ENCODE data around the gene CDKN2AIP.
"Not testable (repeated sequence)": the region's sequence is repeated elsewhere in the genome, so short reads cannot be mapped to it uniquely, and the experiment has no call there.

The CDKN2AIP gene

GRCh38 chr4:183463903-183464619 lies 19.6 kb downstream of the CDKN2AIP start:
- H3K27me3 ChIP-seq (replicated peaks in 2 of 5; ENCODE audit: control insufficient read depth in 4 of 5, insufficient read depth in 5 of 5, low read length in 4 of 5); H3K4me3 ChIP-seq (ENCODE audit: control insufficient read depth in 1 of 7, extremely low read depth in 1 of 7, insufficient read depth in 4 of 7, low read depth in 2 of 7, low read length in 6 of 7); DNase-seq; H3K27ac ChIP-seq (ENCODE audit: insufficient read depth in 1 of 2, low read depth in 1 of 2, low read length in 2 of 2, poor library complexity in 1 of 2, severe bottlenecking in 2 of 2); H3K4me1 ChIP-seq (ENCODE audit: control extremely low read depth in 1 of 4, control insufficient read depth in 4 of 4, insufficient read depth in 4 of 4, low read length in 3 of 4); H3K36me3 ChIP-seq (ENCODE audit: control insufficient read depth in 4 of 4, insufficient read depth in 4 of 4, low read length in 3 of 4): not testable (repeated sequence)
- ChIA-PET CTCF (interaction anchor here (1.0 kb wide), 1 partner anchor 10 kb away, joined by 3 read pairs; no protein-coding TSS in a partner anchor), POLR2A (interaction anchor here (0.5 kb wide), 1 partner anchor 14 kb away, joined by 4 read pairs; no protein-coding TSS in a partner anchor)
- H3K9me3 ChIP-seq (ENCODE audit: control extremely low read depth in 1 of 5, control insufficient read depth in 4 of 5, insufficient read depth in 2 of 5, low read depth in 1 of 5, low read length in 4 of 5) = peaks cover 0 to 11% (median 9%) of the 10 kb centered on the region in 5 experiments
- WGBS (ENCODE audit: insufficient coverage) = 97% methylated on average over 10 of the region's 11 CpGs

- H3K36me3 ChIP-seq (ENCODE audit: control insufficient read depth in 4 of 4, insufficient read depth in 4 of 4, low read length in 3 of 4); H3K4me1 ChIP-seq (ENCODE audit: control extremely low read depth in 1 of 4, control insufficient read depth in 4 of 4, insufficient read depth in 4 of 4, low read length in 3 of 4); H3K27ac ChIP-seq (ENCODE audit: insufficient read depth in 1 of 2, low read depth in 1 of 2, low read length in 2 of 2, poor library complexity in 1 of 2, severe bottlenecking in 2 of 2); H3K27me3 ChIP-seq (replicated peaks in 2 of 5; ENCODE audit: control insufficient read depth in 4 of 5, insufficient read depth in 5 of 5, low read length in 4 of 5); H3K4me3 ChIP-seq (ENCODE audit: control insufficient read depth in 1 of 7, extremely low read depth in 1 of 7, insufficient read depth in 4 of 7, low read depth in 2 of 7, low read length in 6 of 7); POLR2A ChIA-PET: not testable (repeated sequence)
- H3K9me3 ChIP-seq (ENCODE audit: control extremely low read depth in 1 of 5, control insufficient read depth in 4 of 5, insufficient read depth in 2 of 5, low read depth in 1 of 5, low read length in 4 of 5) = peaks cover 0 to 18% (median 9%) of the 10 kb centered on the region in 5 experiments
- 53% methylated on average over 3 of the region's 5 CpGs for WGBS (ENCODE audit: insufficient coverage)
- CTCF ChIA-PET = interaction anchor here (1.3 kb wide), 1 partner anchor 56 kb away, joined by 3 read pairs; no protein-coding TSS in a partner anchor
- DNase-seq = peak in 2 of 3 donors; percentile 53 to 75
These were observed 21.4 kb downstream of the CDKN2AIP start for GRCh38 chr4:183465879-183466278.

GRCh38 chr4:183467246-183467645 lies 22.8 kb downstream of the CDKN2AIP start:
- POLR2A ChIA-PET = interaction anchor here (0.5 kb wide), 1 partner anchor 128 kb away, joined by 5 read pairs; no protein-coding TSS in a partner anchor

GRCh38 chr4:183468210-183469095 lies 24.0 kb downstream of the CDKN2AIP start:
- Histone ChIP-seq H3K27me3 (replicated peaks in 2 of 5; ENCODE audit: control insufficient read depth in 4 of 5, insufficient read depth in 5 of 5, low read length in 4 of 5) (no peaks in the 10 kb centered on the region), H3K27ac (ENCODE audit: insufficient read depth in 1 of 2, low read depth in 1 of 2, low read length in 2 of 2, poor library complexity in 1 of 2, severe bottlenecking in 2 of 2) (no peak overlapping the region), H3K4me3 (ENCODE audit: control insufficient read depth in 1 of 7, extremely low read depth in 1 of 7, insufficient read depth in 4 of 7, low read depth in 2 of 7, low read length in 6 of 7) (no peak overlapping the region), H3K36me3 (ENCODE audit: control insufficient read depth in 4 of 4, insufficient read depth in 4 of 4, low read length in 3 of 4) (peaks cover 0 to 4% (median 0%) of the 10 kb centered on the region in 4 experiments), H3K9me3 (ENCODE audit: control extremely low read depth in 1 of 5, control insufficient read depth in 4 of 5, insufficient read depth in 2 of 5, low read depth in 1 of 5, low read length in 4 of 5) (peaks cover 0 to 18% (median 8%) of the 10 kb centered on the region in 5 experiments), H3K4me1 (ENCODE audit: control extremely low read depth in 1 of 4, control insufficient read depth in 4 of 4, insufficient read depth in 4 of 4, low read length in 3 of 4) (peaks cover 0 to 9% (median 3%) of the 10 kb centered on the region in 4 experiments)
- DNase-seq = no peak
- CTCF ChIA-PET = interaction anchor here (0.9 to 1.4 kb wide), 3 partner anchors 36 to 182 kb away, joined by 3 to 4 read pairs (median 3); no protein-coding TSS in a partner anchor
- POLR2A ChIA-PET = interaction anchor here (0.6 kb wide), 1 partner anchor 1388 kb away, joined by 4 read pairs; no protein-coding TSS in a partner anchor
- WGBS (ENCODE audit: insufficient coverage) = 96% methylated on average over 4 of the region's 7 CpGs

More at GRCh38 chr4:183467246-183467645, 22.8 kb downstream of the CDKN2AIP start:
- CTCF ChIA-PET = no interaction called here
- Histone ChIP-seq H3K4me3 (ENCODE audit: control insufficient read depth in 1 of 7, extremely low read depth in 1 of 7, insufficient read depth in 4 of 7, low read depth in 2 of 7, low read length in 6 of 7) (no peak overlapping the region), H3K36me3 (ENCODE audit: control insufficient read depth in 4 of 4, insufficient read depth in 4 of 4, low read length in 3 of 4) (peaks cover 0 to 4% (median 0%) of the 10 kb centered on the region in 4 experiments), H3K27me3 (replicated peaks in 2 of 5; ENCODE audit: control insufficient read depth in 4 of 5, insufficient read depth in 5 of 5, low read length in 4 of 5) (no peaks in the 10 kb centered on the region), H3K4me1 (ENCODE audit: control extremely low read depth in 1 of 4, control insufficient read depth in 4 of 4, insufficient read depth in 4 of 4, low read length in 3 of 4) (peaks cover 0 to 7% (median 4%) of the 10 kb centered on the region in 4 experiments), H3K27ac (ENCODE audit: insufficient read depth in 1 of 2, low read depth in 1 of 2, low read length in 2 of 2, poor library complexity in 1 of 2, severe bottlenecking in 2 of 2) (no peak overlapping the region), H3K9me3 (ENCODE audit: control extremely low read depth in 1 of 5, control insufficient read depth in 4 of 5, insufficient read depth in 2 of 5, low read depth in 1 of 5, low read length in 4 of 5) (peaks cover 0 to 18% (median 9%) of the 10 kb centered on the region in 5 experiments)
- no peak for DNase-seq
- WGBS (ENCODE audit: insufficient coverage) = 100% methylated on average over 2 of the region's 3 CpGs

GRCh38 chr4:183469285-183469684 lies 24.8 kb downstream of the CDKN2AIP start:
- peak in 2 of 3 donors; percentile 47 to 53 for DNase-seq
- peaks cover 0 to 18% (median 7%) of the 10 kb centered on the region in 5 experiments for H3K9me3 ChIP-seq (ENCODE audit: control extremely low read depth in 1 of 5, control insufficient read depth in 4 of 5, insufficient read depth in 2 of 5, low read depth in 1 of 5, low read length in 4 of 5)
- H3K36me3 ChIP-seq (ENCODE audit: control insufficient read depth in 4 of 4, insufficient read depth in 4 of 4, low read length in 3 of 4) = peaks cover 0 to 4% (median 0%) of the 10 kb centered on the region in 4 experiments
- no peak overlapping the region for H3K4me3 ChIP-seq (ENCODE audit: control insufficient read depth in 1 of 7, extremely low read depth in 1 of 7, insufficient read depth in 4 of 7, low read depth in 2 of 7, low read length in 6 of 7)
- peaks cover 0 to 9% (median 3%) of the 10 kb centered on the region in 4 experiments for H3K4me1 ChIP-seq (ENCODE audit: control extremely low read depth in 1 of 4, control insufficient read depth in 4 of 4, insufficient read depth in 4 of 4, low read length in 3 of 4)
- ChIA-PET CTCF (interaction anchor here (0.6 to 1.6 kb wide), 6 partner anchors 25 to 663 kb away, joined by 3 to 6 read pairs (median 3); partner anchors contain the start of gene CDKN2AIP), POLR2A (interaction anchor here (0.5 to 0.6 kb wide), 2 partner anchors 213 to 1387 kb away, joined by 4 to 5 read pairs; no protein-coding TSS in a partner anchor)
- no peaks in the 10 kb centered on the region for H3K27me3 ChIP-seq (replicated peaks in 2 of 5; ENCODE audit: control insufficient read depth in 4 of 5, insufficient read depth in 5 of 5, low read length in 4 of 5)
- no peak overlapping the region for H3K27ac ChIP-seq (ENCODE audit: insufficient read depth in 1 of 2, low read depth in 1 of 2, low read length in 2 of 2, poor library complexity in 1 of 2, severe bottlenecking in 2 of 2)
- WGBS (ENCODE audit: insufficient coverage) = 100% methylated on average over 1 of the region's 1 CpG

- H3K36me3 ChIP-seq (ENCODE audit: control insufficient read depth in 4 of 4, insufficient read depth in 4 of 4, low read length in 3 of 4) = peaks cover 0 to 4% (median 0%) of the 10 kb centered on the region in 4 experiments
- ChIA-PET CTCF (interaction anchor here (0.6 to 1.7 kb wide), 5 partner anchors 23 to 664 kb away, joined by 3 to 6 read pairs (median 3); partner anchors contain the start of gene CDKN2AIP), POLR2A (no interaction called here)
- 100% methylated on average over 2 of the region's 2 CpGs for WGBS (ENCODE audit: insufficient coverage)
- H3K27ac ChIP-seq (ENCODE audit: insufficient read depth in 1 of 2, low read depth in 1 of 2, low read length in 2 of 2, poor library complexity in 1 of 2, severe bottlenecking in 2 of 2) = no peak overlapping the region
- no peaks in the 10 kb centered on the region for H3K27me3 ChIP-seq (replicated peaks in 2 of 5; ENCODE audit: control insufficient read depth in 4 of 5, insufficient read depth in 5 of 5, low read length in 4 of 5)
- H3K4me1 ChIP-seq (ENCODE audit: control extremely low read depth in 1 of 4, control insufficient read depth in 4 of 4, insufficient read depth in 4 of 4, low read length in 3 of 4) = peaks cover 0 to 9% (median 3%) of the 10 kb centered on the region in 4 experiments
- H3K9me3 ChIP-seq (ENCODE audit: control extremely low read depth in 1 of 5, control insufficient read depth in 4 of 5, insufficient read depth in 2 of 5, low read depth in 1 of 5, low read length in 4 of 5) = peaks cover 0 to 18% (median 7%) of the 10 kb centered on the region in 5 experiments
- H3K4me3 ChIP-seq (ENCODE audit: control insufficient read depth in 1 of 7, extremely low read depth in 1 of 7, insufficient read depth in 4 of 7, low read depth in 2 of 7, low read length in 6 of 7) = no peak overlapping the region
- DNase-seq = no peak
These were observed 25.5 kb downstream of the CDKN2AIP start for GRCh38 chr4:183469936-183470335.
